ENCODE measurements around the gene SMIM32.

SMIM32 gene

DNA sequence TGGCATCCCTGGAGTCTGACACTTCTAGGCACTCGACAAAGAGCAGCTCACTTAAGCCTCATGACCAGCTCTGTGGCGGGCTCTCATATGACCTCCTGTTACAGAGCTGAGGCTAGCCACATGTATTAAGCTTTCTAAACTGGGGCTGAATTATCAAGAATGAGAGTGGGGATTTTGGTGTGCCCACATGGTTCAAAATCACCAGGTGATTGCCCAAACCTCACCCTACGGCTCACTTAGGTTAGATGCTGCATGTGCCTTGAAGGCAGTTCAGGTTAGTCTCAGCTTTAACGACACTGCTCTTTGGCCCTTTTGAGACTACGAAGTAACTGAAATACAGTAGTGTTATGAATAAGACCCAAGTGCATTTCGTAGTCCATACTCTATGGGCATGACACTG lies 39.4 kb upstream of the SMIM32 start:
- Histone ChIP-seq H3K36me3 (no peaks in the 10 kb centered on the region), H3K4me1 (no peaks in the 10 kb centered on the region), H3K27me3 (no peaks in the 10 kb centered on the region; the same call in 1 of the 2 replicates), H3K9me3 (no peaks in the 10 kb centered on the region), H3K4me3 (ENCODE audit: low read depth, low read length) (no peak overlapping the region)
- DNase-seq, result no peak
- TF ChIP-seq, protein P1, sequence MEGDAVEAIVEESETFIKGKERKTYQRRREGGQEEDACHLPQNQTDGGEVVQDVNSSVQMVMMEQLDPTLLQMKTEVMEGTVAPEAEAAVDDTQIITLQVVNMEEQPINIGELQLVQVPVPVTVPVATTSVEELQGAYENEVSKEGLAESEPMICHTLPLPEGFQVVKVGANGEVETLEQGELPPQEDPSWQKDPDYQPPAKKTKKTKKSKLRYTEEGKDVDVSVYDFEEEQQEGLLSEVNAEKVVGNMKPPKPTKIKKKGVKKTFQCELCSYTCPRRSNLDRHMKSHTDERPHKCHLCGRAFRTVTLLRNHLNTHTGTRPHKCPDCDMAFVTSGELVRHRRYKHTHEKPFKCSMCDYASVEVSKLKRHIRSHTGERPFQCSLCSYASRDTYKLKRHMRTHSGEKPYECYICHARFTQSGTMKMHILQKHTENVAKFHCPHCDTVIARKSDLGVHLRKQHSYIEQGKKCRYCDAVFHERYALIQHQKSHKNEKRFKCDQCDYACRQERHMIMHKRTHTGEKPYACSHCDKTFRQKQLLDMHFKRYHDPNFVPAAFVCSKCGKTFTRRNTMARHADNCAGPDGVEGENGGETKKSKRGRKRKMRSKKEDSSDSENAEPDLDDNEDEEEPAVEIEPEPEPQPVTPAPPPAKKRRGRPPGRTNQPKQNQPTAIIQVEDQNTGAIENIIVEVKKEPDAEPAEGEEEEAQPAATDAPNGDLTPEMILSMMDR (IDR thresholded peaks at IDR 0.05; ENCODE audit: low read depth, low read length), result no peak

DNA sequence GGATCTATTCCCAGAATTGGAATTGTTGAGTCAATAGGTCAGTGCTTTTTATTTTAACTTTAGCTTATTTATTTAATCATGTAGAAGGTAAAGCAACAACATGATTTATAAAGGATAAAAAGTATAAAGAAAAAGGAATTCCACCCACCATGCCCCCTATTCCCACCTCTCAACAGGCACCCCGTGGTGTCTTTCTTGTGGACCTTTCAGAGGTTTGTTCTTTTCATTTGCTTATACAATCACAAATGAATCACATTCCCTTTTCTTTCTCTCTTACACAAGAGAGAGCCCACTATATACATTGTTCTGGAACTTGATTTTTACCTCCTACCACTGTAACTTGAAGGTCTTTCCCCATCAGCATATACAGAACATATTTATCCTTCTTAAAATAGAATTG lies 37.2 kb upstream of the SMIM32 start:
- DNase-seq, result no peak
- no peak overlapping the region for H3K4me3 ChIP-seq (ENCODE audit: low read depth, low read length)
- H3K27me3 ChIP-seq, result no peaks in the 10 kb centered on the region
- H3K4me1 ChIP-seq, result no peaks in the 10 kb centered on the region
- TF ChIP-seq, protein P1 (IDR thresholded peaks at IDR 0.05; ENCODE audit: low read depth, low read length), result no peak
- no peaks in the 10 kb centered on the region for H3K9me3 ChIP-seq
- H3K36me3 ChIP-seq, result no peaks in the 10 kb centered on the region

DNA sequence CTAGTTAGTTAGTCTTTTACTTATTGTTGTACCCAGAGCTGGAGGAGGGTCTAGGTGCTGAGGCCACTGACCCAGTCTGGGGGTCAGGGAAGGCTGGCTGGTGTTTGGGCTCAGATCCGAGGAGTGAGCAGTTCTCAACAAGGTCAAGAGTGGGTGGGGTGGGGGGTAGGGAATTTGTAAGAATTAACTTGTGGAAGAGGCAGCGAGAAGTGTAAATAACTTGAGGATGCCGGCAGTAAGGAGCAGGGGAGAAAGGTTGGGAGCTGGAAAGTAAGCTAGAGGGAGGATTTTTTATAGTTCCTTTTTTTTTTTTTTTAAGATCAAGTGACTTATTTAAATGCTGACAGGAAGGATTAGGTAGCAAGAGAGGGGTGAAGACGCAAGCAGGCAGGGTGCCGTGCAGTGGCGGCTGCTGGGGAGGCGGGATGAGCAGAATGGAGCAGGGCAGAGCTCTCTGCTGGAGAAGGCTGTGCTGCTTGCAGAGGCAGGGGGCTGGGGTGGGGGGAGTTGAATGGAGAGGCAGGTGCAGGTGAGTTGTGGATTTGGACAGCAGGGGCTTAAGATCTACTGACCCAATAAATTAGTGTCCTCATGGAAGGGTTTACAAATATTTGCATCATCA lies 35.3 kb upstream of the SMIM32 start:
- TF ChIP-seq, protein P1 (IDR thresholded peaks at IDR 0.05; ENCODE audit: low read depth, low read length), result no peak
- H3K36me3 ChIP-seq, result no peaks in the 10 kb centered on the region
- H3K4me3 ChIP-seq (ENCODE audit: low read depth, low read length), result no peak overlapping the region
- no peak for DNase-seq
- no peaks in the 10 kb centered on the region; the same call in 1 of the 2 replicates for H3K9me3 ChIP-seq
- no peaks in the 10 kb centered on the region for H3K4me1 ChIP-seq
- no peaks in the 10 kb centered on the region for H3K27me3 ChIP-seq

DNA sequence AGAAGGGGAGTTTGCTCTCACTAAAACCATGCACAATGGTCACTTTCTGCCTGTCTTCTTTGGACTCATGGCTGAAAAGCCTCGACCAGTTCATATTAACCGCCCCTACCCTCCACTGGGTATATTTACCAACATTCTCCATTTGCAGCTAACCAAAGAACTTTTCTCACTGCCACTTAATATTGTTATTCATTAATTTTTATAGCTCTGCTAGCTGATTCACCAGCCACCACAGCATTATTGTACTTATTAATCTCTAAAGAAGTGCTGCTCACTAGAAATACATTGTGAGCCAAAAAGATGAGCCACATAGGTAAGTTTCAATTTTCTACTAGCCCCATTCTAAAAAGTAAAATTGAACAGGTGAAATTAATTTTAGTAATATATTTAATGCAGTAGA lies 33.4 kb upstream of the SMIM32 start:
- Histone ChIP-seq H3K9me3 (no peaks in the 10 kb centered on the region; the same call in 1 of the 2 replicates), H3K27me3 (no peaks in the 10 kb centered on the region), H3K36me3 (no peaks in the 10 kb centered on the region), H3K4me1 (no peaks in the 10 kb centered on the region), H3K4me3 (ENCODE audit: low read depth, low read length) (no peak overlapping the region)
- TF ChIP-seq, protein P1 (IDR thresholded peaks at IDR 0.05; ENCODE audit: low read depth, low read length), result no peak
- DNase-seq, result no peak

DNA sequence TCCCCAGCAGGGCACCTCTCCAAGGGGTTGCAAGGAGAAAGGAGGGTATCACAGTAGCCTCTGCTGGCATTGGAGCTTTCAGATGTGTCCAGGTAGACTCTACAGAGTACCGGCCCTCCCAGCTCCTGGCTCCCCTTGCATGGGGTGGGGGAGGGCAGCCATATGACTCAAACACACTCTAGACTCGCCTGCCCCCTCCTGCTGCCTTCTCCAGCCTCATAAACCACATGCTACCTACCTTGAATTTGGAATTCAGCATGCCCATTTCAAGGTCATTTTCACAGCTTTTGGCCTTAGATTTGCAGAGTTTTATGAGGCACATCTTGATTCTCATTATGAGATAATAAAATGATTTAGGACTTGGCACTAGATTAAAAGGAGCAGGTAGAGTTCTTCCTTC lies 32.8 kb upstream of the SMIM32 start:
- TF ChIP-seq, protein P1 (IDR thresholded peaks at IDR 0.05; ENCODE audit: low read depth, low read length), result no peak
- H3K4me1 ChIP-seq, result no peaks in the 10 kb centered on the region
- no peaks in the 10 kb centered on the region for H3K36me3 ChIP-seq
- H3K27me3 ChIP-seq, result no peaks in the 10 kb centered on the region
- H3K9me3 ChIP-seq, result no peaks in the 10 kb centered on the region; the same call in 1 of the 2 replicates
- DNase-seq, result no peak
- H3K4me3 ChIP-seq (ENCODE audit: low read depth, low read length), result no peak overlapping the region

DNA sequence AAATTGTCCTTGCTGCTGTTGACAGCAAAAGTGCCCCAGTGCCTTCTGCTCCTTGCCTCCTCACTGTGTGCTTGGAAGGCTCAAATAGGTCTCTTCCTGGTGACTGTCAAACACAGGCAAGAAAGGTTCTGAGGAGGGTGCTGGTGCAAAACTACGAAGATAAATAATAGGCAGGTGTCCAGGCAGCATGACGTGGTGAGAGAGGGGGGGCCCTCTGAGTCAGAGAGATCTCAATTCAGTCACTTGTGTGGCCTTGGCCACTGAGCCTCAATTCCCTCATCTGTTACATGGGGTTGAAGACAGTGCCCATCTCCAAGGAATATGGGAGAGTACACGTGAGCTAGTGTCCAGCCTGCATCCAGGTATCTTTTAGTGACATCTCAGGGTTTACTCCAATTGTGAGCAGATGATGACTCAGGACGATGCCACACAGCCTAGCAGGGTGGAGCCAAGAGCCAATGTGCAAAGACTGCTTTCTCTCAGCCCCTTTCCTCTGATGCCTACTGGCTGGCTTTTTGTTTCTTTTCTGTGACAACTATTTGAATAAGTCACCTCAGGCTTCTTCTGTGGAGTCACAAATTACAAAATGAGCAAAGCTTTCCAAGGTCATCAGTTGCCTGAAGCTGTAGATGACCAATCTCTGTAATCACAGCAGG lies 29.7 kb upstream of the SMIM32 start:
- no peaks in the 10 kb centered on the region for H3K36me3 ChIP-seq
- no peaks in the 10 kb centered on the region; the same call in 1 of the 2 replicates for H3K9me3 ChIP-seq
- H3K4me3 ChIP-seq (ENCODE audit: low read depth, low read length), result no peak overlapping the region
- TF ChIP-seq, protein P1 (IDR thresholded peaks at IDR 0.05; ENCODE audit: low read depth, low read length), result no peak
- H3K4me1 ChIP-seq, result no peaks in the 10 kb centered on the region
- H3K27me3 ChIP-seq, result no peaks in the 10 kb centered on the region
- no peak for DNase-seq
